DND-41 (cell line): Measurements from ENCODE around the gene TEX38.

Experiments used
- ATAC-seq: fragments of 200-7000 bp; cut with Tn5 transposase; 3 replicates; pipeline ENCODE4 v1.9.1; 2021; ENCODE audit warnings: low read depth; ENCODE audit not compliant: insufficient read depth
- DNase-seq: peaks from one replicate; pipeline ENCODE4 v3.0.0-alpha.2; 2020
- H2AFZ ChIP-seq: 2 replicates; pipeline ENCODE4 v1.6.0; 2012; ENCODE audit warnings: low read depth, low read length
- H3K27ac ChIP-seq: 2 replicates; pipeline ENCODE4 v1.5.1; 2012; ENCODE audit warnings: low read length, inconsistent platforms
- H3K27me3 ChIP-seq: fragments of 200-600 bp; sonication (generic); 2 replicates; pipeline ENCODE4 v1.6.0; 2012; ENCODE audit warnings: low read length, mild to moderate bottlenecking, inconsistent platforms; ENCODE audit not compliant: insufficient read depth, poor library complexity
- H3K36me3 ChIP-seq: 2 replicates; pipeline ENCODE4 v1.5.1; 2012; ENCODE audit warnings: low read length, inconsistent platforms; ENCODE audit not compliant: insufficient read depth
- H3K4me1 ChIP-seq: 2 replicates; pipeline ENCODE4 v1.5.1; 2012; ENCODE audit warnings: mild to moderate bottlenecking, low read length; ENCODE audit not compliant: insufficient read depth
- H3K4me2 ChIP-seq: 2 replicates; pipeline ENCODE4 v1.6.0; 2012; ENCODE audit warnings: mild to moderate bottlenecking, moderate library complexity, low read length, inconsistent platforms; ENCODE audit not compliant: insufficient read depth
- H3K4me3 ChIP-seq, 2 experiments: fragments of 200-600 bp in 1 of 2; shearing (Covaris generic) in 1 of 2; 2 replicates each; pipeline ENCODE4 v1.5.1; 2012 to 2016; ENCODE audit warnings: inconsistent platforms in 2 of 2, low read length in 2 of 2, mild to moderate bottlenecking in 2 of 2, low read depth in 1 of 2, moderate library complexity in 1 of 2
- H3K79me2 ChIP-seq: 2 replicates; pipeline ENCODE4 v1.6.0; 2012; ENCODE audit warnings: low read length, inconsistent platforms; ENCODE audit not compliant: insufficient read depth
- H3K9ac ChIP-seq: 2 replicates; pipeline ENCODE4 v1.6.0; 2012; ENCODE audit warnings: low read depth, mild to moderate bottlenecking, inconsistent platforms, low read length, moderate library complexity
- H3K9me3 ChIP-seq: 2 replicates; pipeline ENCODE4 v1.5.1; 2012; ENCODE audit warnings: low read length, moderate library complexity, mild to moderate bottlenecking, inconsistent platforms; ENCODE audit not compliant: insufficient read depth, severe bottlenecking
- H4K20me1 ChIP-seq: 2 replicates; pipeline ENCODE4 v1.6.0; 2012; ENCODE audit warnings: low read length; ENCODE audit not compliant: insufficient read depth
- EZH2 ChIP-seq: IDR thresholded peaks from 3 replicates; pipeline ENCODE4 v1.6.1; 2012; ENCODE audit warnings: borderline replicate concordance, low read depth, mild to moderate bottlenecking, moderate library complexity, low read length, inconsistent platforms; ENCODE audit not compliant: severe bottlenecking
- TF ChIP-seq, protein P1 (sequence below): IDR thresholded peaks from 2 replicates; pipeline ENCODE4 v1.5.1; 2012; ENCODE audit warnings: borderline replicate concordance, low read length, moderate library complexity, mild to moderate bottlenecking; ENCODE audit not compliant: poor library complexity, severe bottlenecking; ENCODE audit errors: extremely low read depth

The TEX38 gene

DNA sequence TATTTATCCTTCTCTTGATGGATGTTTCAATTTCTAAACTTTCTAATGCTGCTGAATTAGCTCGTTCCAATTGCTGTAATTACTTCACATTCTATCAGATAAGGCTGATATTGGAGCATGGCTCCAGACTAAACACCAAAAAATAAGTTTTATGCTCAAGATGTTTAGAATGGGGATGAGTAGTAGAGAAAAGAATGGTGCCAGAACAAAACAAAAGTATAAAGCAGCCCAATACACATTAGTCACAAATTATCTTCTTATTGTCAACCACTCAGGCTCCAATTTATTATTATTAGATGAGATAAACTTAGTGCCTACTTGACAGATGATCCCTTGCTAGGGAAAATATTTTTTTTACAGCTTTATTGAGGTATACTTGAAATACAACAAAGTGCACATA is 25.3 kb upstream of the TEX38 start:
- Histone ChIP-seq H3K27me3 (no peaks in the 10 kb centered on the region), H3K9ac (no peak overlapping the region), H3K27ac (no peak overlapping the region), H3K4me3 (no peak overlapping the region), H3K4me1 (no peaks in the 10 kb centered on the region), H2AFZ (no peak overlapping the region), H4K20me1 (no peaks in the 10 kb centered on the region), H3K79me2 (no peaks in the 10 kb centered on the region), H3K9me3 (peaks cover 9% of the 10 kb centered on the region), H3K4me2 (no peak overlapping the region), H3K36me3 (peaks cover 25% of the 10 kb centered on the region; the same call in 1 of the 2 replicates)
- ATAC-seq (no peak), DNase-seq (no peak)
- TF ChIP-seq, protein P1, sequence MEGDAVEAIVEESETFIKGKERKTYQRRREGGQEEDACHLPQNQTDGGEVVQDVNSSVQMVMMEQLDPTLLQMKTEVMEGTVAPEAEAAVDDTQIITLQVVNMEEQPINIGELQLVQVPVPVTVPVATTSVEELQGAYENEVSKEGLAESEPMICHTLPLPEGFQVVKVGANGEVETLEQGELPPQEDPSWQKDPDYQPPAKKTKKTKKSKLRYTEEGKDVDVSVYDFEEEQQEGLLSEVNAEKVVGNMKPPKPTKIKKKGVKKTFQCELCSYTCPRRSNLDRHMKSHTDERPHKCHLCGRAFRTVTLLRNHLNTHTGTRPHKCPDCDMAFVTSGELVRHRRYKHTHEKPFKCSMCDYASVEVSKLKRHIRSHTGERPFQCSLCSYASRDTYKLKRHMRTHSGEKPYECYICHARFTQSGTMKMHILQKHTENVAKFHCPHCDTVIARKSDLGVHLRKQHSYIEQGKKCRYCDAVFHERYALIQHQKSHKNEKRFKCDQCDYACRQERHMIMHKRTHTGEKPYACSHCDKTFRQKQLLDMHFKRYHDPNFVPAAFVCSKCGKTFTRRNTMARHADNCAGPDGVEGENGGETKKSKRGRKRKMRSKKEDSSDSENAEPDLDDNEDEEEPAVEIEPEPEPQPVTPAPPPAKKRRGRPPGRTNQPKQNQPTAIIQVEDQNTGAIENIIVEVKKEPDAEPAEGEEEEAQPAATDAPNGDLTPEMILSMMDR: no peak
- no peak for TF ChIP-seq EZH2

DNA sequence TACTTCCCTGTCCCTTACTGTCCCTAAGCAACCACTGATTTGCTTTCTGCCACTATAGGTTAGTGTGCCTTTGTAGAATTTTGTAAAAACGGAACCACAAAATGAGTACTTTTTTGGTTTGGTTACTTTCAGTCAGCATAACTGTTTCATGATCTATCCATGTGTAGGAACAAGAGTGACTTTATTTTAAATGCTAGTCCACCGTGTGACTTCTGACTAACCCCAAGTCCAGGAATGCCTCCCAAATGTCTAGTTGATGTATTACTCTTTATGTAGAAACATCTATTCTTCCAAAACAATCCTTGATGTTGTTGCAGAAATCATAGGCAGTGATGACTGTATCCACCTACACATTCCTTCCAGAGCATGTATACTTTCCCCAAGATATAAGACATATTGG is 24.8 kb upstream of the TEX38 start:
- Histone ChIP-seq H3K27me3 (no peaks in the 10 kb centered on the region), H3K9ac (no peak overlapping the region), H3K4me1 (no peaks in the 10 kb centered on the region), H3K27ac (no peak overlapping the region), H3K79me2 (no peaks in the 10 kb centered on the region), H3K36me3 (peaks cover 25% of the 10 kb centered on the region; the same call in 1 of the 2 replicates), H3K9me3 (peaks cover 9% of the 10 kb centered on the region), H4K20me1 (no peaks in the 10 kb centered on the region), H3K4me2 (no peak overlapping the region), H2AFZ (no peak overlapping the region), H3K4me3 (no peak overlapping the region)
- no peak for ATAC-seq
- no peak for DNase-seq
- TF ChIP-seq, protein P1: no peak
- no peak for TF ChIP-seq EZH2

DNA sequence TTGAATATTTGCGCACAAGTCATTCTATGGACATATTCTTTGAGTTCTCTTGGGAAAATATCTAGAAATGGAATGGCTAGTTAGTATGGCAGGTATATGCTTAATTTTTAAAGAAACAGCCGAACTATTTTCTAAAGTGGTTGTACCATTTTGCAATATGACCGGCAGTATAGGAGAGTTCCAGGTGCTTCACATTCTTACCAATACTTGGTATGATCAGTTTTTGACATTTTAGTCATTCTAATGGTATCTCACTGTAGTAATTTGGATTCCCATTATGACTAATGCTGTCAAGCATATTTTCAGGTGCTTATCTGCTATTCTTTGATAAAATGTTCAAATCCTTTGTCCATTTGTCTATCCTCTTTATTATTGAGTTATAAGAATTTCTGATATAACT is 24.0 kb upstream of the TEX38 start:
- H3K27ac ChIP-seq: no peak overlapping the region
- H3K79me2 ChIP-seq: no peaks in the 10 kb centered on the region
- H3K4me2 ChIP-seq: no peak overlapping the region
- TF ChIP-seq EZH2: no peak
- TF ChIP-seq, protein P1: no peak
- ATAC-seq (no peak), DNase-seq (no peak)
- H3K9me3 ChIP-seq: peaks cover 9% of the 10 kb centered on the region
- peaks cover 19% of the 10 kb centered on the region for H3K36me3 ChIP-seq
- H3K4me1 ChIP-seq: no peaks in the 10 kb centered on the region
- no peaks in the 10 kb centered on the region for H3K27me3 ChIP-seq
- no peak overlapping the region for H3K9ac ChIP-seq
- no peaks in the 10 kb centered on the region for H4K20me1 ChIP-seq
- H3K4me3 ChIP-seq: no peak overlapping the region
- H2AFZ ChIP-seq: no peak overlapping the region

DNA sequence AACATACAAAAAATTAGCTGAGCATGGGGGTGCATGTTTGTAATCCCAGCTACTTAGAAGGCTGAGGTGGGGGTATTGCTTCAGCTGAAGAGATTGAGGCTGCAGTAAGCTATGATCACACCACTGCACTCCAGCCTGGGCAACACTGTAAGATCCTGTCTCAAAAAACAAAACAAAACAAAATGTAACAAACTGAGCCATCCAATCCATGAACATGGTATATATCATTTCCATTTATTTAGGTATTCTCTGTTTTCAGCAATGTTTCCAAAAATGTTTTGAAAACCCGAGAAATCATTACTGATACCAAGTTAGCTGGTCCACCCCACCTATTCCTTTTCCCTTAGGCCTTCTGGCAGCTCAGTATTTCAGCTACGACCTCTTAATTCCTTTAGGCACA is 21.9 kb upstream of the TEX38 start:
- H3K36me3 ChIP-seq: peaks cover 20% of the 10 kb centered on the region
- ATAC-seq: no peak
- H3K4me2 ChIP-seq: no peak overlapping the region
- DNase-seq: no peak
- no peak overlapping the region for H3K4me3 ChIP-seq
- no peaks in the 10 kb centered on the region for H4K20me1 ChIP-seq
- H3K9me3 ChIP-seq: peaks cover 9% of the 10 kb centered on the region
- no peaks in the 10 kb centered on the region for H3K27me3 ChIP-seq
- H3K79me2 ChIP-seq: no peaks in the 10 kb centered on the region
- no peaks in the 10 kb centered on the region for H3K4me1 ChIP-seq
- H2AFZ ChIP-seq: no peak overlapping the region
- H3K9ac ChIP-seq: no peak overlapping the region
- no peak overlapping the region for H3K27ac ChIP-seq
- no peak for TF ChIP-seq EZH2
- TF ChIP-seq, protein P1: no peak
